Activated CD8-positive, alpha-beta memory T cell treated with anti-CD3 and anti-CD28 coated beads, Interleukin-2, amount 50 U/mL, for 4 hours (primary cell): Measurements from ENCODE around the gene CYS1.
"Not testable (repeated sequence)": the region's sequence is repeated elsewhere in the genome, so short reads cannot be mapped to it uniquely, and the experiment has no call there.

Source experiments
- DNase-seq: peaks from one replicate; pipeline ENCODE4 v3.0.0-alpha.2; 2020

Gene CYS1

DNA sequence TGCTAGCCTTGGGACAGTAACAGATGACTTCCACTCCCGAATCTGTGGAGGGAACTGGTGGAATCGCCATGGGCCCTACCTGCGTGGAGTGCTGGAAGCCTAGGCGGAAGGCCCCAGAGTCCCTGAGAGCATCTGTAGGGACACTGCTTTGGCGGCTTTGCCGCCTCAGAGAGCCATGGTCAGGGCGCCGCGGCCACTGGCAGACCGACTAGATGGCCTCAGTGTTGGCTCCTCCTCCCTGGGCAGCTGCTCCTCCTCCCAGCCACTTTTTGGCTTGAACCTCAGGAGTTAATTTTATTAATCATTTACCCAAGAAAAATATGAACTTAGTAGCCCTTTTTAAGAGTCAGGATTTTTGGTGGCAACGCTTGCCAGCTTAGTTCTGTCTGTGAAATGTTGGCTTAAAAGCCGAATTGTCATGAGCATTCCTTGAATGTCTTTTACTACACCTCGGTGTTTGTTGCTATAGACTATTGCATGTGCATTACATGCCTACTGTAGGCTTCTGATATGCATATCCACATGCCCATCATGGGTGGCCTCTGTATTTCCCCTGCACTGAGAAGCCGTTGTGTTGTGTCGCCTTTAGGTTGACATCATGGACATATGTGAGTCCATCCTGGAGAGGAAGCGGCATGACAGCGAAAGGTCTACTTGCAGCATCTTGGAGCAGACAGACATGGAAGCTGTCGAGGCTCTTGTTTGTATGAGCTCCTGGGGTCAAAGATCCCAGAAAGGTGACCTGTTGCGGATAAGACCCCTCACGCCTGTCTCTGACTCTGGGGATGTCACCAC lies 34.5 kb downstream of the CYS1 start:
- no peak for DNase-seq

DNA sequence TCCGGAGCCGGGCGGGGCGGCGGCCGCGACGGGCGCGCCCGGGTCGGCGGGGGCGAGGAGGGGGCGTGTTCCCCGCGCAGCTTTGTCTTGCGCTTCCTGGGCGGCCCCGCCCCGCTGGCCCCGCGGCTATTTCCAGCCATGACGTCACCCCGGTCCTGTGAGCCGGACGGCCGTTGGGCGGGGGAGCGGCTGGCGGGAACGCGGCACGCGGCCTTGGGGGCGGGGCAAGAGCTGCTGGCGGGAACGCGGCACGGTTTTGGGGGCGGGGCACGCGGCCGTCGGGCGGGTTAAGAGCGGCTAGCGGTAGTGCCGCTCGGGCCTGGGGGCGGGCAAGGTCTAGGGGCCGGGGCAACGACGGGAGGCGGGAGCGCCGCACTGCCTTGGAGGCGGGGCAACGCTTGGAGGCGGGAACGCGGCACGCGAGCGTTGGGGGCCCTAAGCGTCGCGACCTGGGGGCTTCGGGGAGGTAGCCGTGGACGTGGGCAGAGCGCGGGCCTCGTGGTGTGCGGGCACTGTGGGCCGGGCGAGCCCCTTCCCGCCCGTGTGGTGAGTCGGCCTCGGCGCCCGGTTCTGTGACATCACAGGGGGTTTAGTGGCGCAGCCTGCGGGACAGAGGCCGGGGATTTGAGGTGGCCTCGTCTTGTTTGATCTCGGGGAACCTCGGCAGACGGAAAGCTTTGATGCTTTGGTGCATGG lies 36.2 kb downstream of the CYS1 start:
- peak; percentile 90 for DNase-seq

DNA sequence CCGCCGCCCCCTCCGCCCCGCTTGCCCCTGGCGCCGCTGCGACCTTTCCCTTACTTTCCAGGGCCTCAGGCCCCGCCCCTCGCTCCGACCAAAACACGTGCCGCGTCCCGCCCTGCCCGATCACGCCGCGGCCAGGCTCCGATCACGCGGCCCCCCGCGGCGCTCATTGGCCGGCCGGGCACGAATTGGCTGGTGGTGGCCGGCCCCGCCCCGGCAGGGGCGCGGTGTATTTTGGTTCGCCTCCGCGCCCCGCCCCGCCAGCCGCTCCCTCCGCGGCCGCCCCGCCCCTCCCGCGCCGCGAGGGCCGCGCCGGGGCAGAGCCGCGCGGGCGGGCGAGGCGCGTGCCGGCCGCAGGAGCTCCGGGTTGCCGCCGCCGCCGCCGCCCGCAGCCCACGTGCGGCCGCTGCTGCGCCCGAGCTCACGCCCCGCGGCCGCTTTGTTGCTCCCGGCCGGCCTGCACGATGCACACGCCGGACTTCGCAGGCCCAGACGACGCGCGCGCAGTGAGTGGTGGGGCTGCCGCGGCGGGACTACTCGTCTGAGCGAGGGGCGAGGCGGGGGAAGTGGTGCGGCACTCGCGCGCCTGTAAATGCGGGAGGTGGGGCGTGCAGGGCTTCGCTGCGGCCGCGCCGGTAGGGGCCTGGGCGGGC lies 36.8 kb downstream of the CYS1 start, which contains the start of gene KLF11:
Gene KLF11, plus strand, starts transcription at position 295 of the 650 bp plus-strand sequence. Its CDS starts 167 bp downstream, at position 462.
- DNase-seq = peak; percentile 81

DNA sequence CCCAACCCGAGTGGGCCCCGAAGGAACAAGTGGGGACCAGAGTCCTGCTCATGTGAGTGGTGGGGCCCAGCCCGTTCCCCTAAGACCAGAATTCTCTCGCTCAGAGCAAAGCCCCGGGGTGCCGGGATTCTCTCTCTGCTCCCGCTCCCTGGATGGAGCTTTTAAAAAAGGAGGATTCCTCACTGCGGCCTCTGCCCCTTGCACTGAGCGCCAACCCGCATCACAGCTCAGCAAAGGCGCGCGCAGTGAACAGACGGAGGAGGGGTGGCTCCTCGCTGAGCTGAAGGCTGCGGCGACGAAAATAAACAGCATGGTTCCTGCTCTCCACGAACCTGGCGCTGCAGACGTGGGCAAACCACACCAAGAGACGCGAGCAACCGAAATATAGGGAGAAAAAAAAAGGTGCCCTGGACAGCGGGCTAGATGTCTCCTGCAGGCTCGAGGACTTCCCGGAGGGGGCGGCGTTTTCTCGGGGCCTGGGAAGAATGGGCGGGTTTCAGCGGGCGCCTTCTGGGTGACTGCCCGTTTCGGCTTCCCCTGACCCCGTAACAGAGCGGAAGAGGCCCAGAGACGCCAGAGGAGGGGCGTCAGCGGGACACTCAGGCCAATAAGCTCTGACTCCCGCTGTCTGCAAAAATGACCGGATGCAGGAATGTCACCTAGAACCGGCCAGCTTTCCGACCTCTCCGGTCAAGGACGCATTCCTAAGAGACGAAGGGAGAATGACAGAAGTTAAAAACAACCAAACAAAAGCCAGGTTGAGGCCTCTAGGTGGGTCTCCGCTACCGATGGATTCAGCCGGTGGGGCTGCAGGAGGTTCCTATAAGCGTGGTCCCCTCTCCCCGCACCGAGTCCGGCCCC lies 37.7 kb downstream of the CYS1 start:
- DNase-seq = peak; percentile 36

DNA sequence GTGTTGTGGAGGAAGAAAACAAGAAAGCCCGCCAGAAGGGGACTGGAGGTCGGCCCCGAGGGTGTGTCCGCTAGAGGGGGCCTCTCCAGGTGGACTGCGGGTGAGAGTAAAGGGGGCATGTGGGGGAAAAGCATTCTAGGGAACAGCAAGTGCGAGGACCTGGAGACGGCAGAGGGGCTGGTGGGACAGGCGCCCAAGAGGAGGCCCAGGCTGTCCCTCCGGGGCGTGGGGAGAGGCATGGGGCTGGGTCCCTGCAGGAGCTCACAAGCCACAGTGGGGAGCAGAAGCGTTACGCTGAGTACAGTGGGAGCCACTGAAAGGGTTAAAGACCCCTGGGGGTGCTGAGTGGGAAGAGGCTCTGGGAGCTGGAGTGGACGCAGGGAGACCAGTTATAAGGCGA lies 38.5 kb downstream of the CYS1 start:
- no peak for DNase-seq

DNA sequence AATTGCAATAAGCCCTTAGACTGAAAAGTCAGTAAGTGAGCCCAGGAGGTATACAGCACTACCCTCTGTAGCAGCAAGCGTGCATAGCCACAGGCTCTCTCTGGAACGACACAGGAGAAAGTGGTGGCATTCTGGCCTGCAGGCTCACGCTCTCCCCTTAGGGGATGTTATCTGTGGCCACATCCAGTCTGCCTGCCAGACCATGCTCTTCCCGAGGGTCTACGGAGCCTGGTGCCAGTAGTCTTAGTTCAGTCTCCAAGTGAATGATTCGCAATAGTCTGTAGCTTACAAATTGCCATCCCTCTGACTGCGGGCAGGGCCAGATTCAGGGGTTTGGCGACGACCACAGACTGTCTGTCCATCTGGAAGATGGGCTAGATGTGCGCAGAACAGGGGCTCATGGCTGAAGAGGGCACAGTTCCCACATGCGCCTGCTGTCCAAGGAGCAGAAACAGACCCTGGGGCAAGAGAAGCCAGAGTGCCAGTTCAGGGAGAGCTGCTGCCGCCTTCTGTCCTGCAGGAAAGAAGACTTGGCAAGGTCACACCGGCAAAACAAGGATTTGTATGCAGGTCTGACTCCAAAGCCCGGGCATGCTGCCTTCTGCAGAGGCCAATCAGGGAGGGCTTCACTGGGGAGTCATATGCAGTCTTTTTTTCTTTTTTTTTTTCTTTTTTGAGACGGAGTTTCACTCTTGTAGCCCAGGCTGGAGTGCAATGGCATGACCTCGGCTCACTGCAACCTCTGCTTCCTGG lies 40.4 kb downstream of the CYS1 start:
- DNase-seq = no peak

DNA sequence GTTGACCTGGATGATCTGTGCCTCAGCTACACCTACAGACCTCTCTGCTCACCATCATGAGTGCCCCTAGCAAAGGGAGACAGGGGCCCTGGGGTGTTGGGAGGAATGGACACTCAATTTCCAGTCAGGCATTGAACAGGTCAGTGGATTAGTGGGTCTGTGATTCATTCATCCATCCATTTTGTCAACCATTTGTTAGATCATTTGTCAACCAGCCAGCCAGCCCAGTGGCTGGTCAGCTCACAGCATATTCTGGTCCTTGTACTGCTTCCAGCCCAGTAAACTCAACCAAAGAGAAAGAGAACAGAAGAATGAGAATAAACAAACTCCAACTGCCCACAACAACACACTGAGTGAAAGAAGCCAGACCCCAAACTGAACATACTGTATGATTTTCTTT lies 41.5 kb downstream of the CYS1 start:
- DNase-seq = no peak

DNA sequence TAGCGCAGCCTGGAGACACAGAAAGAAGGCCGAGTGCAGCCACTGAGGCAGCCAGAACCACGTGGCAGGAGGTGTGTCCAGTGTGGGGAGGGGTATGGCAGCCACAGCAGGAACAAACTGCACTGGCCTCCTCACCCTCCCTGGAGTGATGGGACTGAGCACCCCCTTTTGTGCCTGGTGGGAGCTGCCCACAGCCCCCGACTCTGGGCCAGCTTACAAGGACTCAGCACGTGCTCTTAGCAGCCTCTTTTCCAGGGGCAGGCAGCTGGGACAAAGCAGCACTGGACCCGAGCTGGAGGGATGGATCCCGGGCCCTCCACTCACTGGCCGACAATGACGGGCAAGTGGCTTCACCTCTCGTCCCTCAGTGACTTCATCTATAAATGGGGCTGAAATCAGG lies 42.1 kb downstream of the CYS1 start:
- no peak for DNase-seq

DNA sequence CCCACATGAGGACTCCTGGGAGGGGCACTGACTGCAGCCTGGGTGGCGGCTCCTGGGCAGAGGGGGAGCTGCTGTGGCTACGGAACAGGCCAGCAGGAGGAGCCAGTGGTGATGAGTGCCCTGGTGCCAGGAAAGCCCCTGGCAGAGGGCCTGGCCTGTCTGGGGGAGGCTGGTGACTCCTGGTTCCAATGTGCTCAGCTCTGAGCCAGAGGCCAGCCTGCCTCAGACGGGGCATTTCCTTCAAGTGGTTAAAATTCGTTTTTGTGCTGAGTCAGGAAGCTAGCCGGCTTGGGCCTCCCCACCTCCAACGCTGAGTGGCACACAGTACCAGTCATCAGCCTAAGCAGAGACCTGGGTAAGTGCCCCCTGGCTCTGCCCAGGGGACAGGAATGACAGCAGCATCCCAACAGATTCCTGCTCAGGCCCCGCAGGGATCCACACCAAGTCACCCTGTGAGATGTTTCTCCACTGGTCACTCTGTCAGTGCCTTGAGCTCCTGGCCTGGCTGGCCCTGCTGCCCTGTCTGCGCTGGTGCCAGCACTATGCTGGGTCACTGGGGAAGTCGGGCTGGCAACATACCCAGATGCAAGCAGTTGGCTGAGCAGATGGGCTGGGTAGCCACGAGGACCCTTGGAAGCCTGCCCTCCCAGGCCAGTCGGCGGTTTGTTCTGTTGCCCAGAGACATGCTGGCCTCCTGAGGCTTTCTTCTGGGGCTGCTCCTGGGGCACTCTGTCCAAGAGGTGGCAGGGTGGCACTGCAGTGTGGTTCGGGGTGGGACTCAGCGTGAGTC lies 43.9 kb downstream of the CYS1 start:
- DNase-seq = peak; percentile 53

DNA sequence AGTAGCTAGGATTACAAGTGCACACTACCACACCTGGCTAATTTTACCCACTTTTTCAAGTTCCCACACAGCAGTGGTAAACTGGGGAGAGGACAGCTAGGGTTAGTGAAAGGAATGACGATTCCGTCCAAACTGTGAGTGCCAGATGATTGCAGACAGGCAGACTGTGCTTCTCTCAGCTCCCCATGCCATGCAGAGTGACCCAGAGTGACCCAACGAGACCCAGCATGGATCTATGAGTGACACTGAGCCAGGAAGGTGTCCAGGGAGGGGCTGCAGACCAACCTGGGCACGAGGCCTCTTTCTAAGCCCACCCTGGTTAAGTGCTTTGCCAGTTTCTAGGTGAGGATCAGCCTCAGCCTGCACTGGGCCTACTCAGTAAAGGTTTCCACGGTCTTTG lies 44.6 kb downstream of the CYS1 start:
- no peak for DNase-seq

DNA sequence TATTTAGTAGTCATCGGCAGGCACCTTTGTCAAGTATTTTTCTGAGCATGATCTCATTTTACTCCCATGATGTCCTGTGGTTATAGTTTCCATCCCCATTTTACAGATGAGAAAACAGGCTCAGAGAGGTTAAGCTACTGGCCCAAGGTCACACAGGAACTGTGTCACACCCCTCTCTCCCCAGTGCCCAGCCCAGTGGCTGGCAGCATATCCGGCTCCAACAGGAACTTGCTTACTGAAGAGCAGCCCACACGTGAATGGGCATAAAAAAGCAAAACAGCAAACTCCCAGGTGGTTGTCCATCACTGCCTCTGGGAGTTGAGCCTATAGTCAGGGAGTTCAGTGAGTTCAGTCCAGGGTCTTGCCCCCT lies 45.2 kb downstream of the CYS1 start:
- no peak for DNase-seq

DNA sequence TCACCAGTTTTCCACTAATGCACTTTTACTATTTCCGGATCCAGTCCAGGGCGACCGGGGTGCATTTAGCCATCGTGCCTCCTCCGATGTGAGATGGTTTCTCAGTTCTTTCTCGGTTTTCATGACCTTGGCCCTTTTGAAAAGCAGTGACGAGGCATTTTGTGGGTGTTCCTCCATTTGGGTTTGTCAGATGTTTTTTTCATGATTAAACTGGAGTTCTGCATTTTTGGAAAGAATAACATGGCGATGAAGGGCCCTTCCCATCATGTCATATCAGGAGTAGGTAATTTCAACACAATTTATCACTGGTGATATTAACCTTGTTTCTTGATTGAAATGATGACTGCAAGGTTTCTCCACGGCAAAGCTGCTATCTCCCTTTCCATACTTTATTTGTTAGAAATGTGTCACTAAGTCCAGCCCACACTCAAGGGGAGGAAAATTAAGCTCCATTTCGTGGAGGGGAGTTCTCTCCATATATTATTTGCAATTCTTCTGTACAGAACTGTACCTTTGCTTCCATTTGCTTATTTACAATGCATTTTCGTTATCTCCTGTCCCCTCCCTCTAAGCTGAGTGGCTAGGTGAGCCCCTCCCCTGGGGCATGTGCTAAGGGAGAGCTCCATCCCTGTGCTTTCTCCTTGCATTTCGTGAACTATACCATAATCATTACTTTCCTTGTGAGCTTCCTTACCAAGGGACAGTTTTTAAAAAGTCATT lies 45.7 kb downstream of the CYS1 start:
- DNase-seq = no peak

DNA sequence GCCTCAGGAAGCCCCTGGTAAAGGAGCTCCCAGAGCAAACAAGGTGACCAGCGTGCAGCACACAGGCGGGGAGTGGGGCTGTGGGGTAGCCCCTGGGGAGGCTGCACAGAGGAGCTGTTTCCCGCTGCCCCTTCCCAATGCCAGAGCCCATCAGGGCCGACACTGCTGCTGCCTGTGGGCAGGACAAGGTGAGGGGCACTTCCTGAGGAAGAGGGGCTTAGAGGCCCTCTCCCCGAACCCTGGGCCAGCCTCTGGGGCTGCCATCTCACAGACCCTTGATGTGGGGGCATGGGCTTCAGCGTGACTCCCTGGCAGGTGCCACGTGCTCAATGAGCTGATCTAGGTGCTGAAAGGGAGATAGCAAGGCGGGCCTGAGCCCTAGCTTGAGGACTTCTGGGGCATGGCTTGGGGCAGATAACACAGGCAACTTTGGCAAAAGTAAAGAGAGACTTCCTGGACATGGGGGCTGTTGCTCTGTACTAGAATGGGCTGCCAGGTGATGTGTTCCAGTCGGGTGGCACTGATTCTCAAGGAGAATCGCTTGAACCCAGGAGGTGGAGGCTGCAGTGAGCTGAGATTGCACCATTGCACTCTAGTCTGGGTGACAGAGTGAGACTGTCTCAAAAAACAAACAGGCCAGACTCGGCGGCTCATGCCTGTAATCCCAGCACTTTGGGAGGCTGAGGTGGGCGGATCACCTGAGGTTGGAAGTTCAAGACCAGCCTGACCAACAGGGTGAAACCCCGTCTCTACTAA lies 46.8 kb downstream of the CYS1 start:
- no peak for DNase-seq

DNA sequence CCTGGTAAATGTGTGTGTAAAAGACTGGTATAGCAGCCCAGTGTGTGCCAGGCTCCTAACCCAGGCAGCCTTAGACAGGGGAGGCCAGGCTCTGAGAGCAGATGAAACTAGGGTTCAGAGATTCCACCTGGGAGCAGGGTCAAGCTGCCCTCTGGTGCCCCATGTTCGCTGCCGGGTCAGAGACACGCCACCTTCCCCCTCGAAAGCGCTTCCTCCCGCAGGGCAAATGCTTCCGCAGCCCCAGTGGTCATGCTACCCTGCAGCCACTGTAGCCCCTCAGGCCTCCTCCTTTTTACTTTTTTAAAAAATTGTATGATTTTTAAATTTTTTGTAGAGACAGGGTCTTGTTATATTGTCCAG lies 47.5 kb downstream of the CYS1 start:
- no peak for DNase-seq

DNA sequence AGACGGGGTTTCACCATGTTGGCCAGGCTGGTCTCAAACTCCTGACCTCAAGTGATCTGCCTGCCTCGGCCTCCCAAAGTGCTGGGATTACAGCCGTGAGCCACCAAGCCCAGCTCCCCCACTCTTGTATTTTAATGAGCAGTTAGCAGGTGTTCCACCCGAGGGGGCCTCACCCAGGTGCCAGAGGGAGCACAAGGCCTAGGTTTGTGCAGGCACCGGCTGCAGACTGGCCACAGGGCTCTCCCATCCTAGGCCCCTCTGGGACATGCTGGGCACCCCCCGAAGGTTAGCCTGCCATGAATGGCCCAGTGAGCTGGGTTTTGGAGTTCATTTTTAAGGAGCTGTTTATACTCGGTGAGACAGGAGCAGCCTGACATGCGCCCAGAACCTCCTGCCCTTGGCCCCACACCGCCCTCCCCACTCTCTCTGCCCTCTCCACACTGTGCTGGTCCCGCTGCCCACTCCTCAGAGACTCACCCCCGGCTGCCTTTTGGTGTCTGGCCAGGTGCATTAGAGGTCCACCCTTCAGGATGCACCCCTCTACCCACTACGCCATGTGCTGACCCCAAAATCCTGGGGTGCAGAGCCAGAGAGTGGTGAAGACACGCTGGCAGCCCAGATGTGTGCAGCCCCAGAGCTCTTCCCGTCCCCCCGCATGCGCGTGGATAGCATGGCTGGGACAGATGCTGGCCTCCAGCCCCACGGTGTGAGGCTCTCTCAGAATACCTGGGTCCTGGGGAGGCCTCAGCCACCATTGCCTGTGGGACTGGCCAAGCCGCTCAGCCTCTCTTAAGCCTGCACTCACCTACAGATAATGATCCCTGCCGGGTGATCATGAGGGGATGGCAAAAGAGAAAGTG lies 48.1 kb downstream of the CYS1 start:
- no peak for DNase-seq

DNA sequence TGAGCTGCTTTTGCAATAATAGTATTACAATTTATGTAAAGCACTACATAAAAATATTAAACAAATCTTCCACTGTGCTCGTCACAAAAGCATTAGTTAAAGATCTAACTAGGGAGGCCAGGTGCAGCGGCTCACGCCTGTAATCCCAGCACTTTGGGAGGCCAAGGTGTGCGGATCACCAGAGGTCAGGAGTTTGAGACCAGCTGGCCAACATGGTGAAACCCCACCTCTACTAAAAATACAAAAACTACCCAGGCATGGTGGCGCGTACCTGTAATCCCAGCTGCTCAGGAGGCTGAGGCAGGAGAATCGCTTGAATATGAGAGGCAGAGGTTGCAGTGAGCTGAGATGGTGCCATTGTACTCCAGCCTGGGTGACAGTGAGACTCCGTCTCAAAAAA lies 49.4 kb downstream of the CYS1 start:
- DNase-seq = not testable (repeated sequence)

DNA sequence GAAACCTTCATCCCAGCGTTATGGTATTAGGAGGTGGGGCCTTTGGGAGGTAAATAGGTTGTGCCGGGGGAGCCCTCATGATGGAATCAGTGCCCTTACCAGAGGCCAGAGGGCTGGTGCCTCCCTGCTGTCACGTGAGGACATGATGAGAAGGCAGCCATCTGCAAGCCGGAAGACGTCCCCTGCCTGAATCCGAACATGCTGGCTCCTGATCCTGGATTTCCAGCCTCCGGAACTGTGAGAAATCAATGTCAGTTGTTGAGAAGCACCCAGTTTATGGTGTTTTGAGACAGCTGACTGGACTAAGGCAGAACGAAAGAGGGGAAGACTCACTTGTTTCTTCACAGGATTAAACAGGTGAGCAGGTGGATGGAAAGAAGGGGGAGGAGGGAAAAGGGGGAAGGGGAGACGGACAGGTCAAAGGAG lies 49.9 kb downstream of the CYS1 start:
- DNase-seq = no peak

DNA sequence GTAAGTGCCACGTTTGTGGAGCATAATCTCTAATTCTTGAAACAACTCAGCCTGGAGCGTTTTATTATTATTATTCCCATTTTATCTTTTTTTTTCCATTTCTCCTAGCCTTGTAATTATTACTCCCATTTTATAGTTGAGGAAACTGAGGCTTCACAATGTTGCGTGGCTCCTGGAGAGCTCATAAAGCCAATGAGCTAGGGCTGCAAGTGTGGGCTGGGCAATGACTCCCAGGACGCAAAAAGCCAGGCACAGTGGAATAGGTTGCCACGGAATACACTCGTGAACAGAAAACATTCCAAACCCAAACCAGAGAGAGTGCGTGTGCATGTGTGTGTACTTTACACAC lies 50.4 kb downstream of the CYS1 start:
- no peak for DNase-seq
